Psoas muscle (tissue), 8 donors: ENCODE measurements around the gene KIF27. TPM values are rescaled to one million over a fixed set of nuclear protein-coding genes. Genes with fewer than 3 reads are reported as not detected.
"Not testable (repeated sequence)": the region's sequence is repeated elsewhere in the genome, so short reads cannot be mapped to it uniquely, and the experiment has no call there.

Source experiments
- ATAC-seq, 4 donors: fragments of 200-7000 bp; cut with Tn5 transposase; one replicate each; pipeline ENCODE4 v1.9.1; 2020; ENCODE audit warnings: moderate library complexity in 3 of 4, mild to moderate bottlenecking in 2 of 4
- DNase-seq, 2 donors: peaks; one replicate each; pipeline ENCODE4 v3.0.0-alpha.2; 2020
- H3K27ac ChIP-seq: fragments of 200-600 bp; one replicate; pipeline ENCODE4 v1.8.0; 2022
- H3K27me3 ChIP-seq, 3 donors: fragments of 200-600 bp in 1 of 3; one replicate each; pipeline versions ENCODE4 v1.6.1 to v1.8.0; 2013 to 2022; ENCODE audit warnings: low read length in 2 of 3, mild to moderate bottlenecking in 2 of 3, moderate library complexity in 1 of 3; ENCODE audit not compliant: insufficient read depth in 3 of 3
- H3K36me3 ChIP-seq, 2 donors: fragments of 200-600 bp in 1 of 2; one replicate each; pipeline versions ENCODE4 v1.6.1 to v1.8.0; 2013 to 2022; ENCODE audit warnings: low read depth in 1 of 2, mild to moderate bottlenecking in 1 of 2, moderate library complexity in 1 of 2; ENCODE audit not compliant: insufficient read depth in 1 of 2
- H3K4me1 ChIP-seq: fragments of 200-600 bp; one replicate; pipeline ENCODE4 v1.8.0; 2022
- H3K4me3 ChIP-seq: fragments of 200-600 bp; one replicate; pipeline ENCODE4 v1.8.0; 2022; ENCODE audit warnings: mild to moderate bottlenecking
- H3K9me3 ChIP-seq: fragments of 200-600 bp; one replicate; pipeline ENCODE4 v1.8.0; 2022
- WGBS, 3 donors: extraction: QIAGEN DNeasy Blood & Tissue Kit; methylation state at CpG; one replicate each; pipeline versions ENCODE4 v1.1.6 to v1.1.7; 2013; 5-methylcytosine and 5-hydroxymethylcytosine counted together
- intact Hi-C, 2 donors: fragments of 100-400 bp; cut with DNase I; formaldehyde crosslinking; loops; one replicate each; pipeline versions ENCODE4 v1.11.0 to v1.14.2; 2022
- polyA plus RNA-seq, 3 donors: library from polyadenylated mRNA; stranded (reverse); fragments of 200-250 nt; gene quantifications; one replicate each; pipeline ENCODE4 v1.2.3, GENCODE V29; 2013
- total RNA-seq, 4 donors: library from RNA; stranded (reverse); fragmentation: NEBNext Ultra II Directional in 2 of 4; extraction: Animal tissue kit (Norgen Biotek cat#: 25700) in 2 of 4; gene quantifications; one replicate each; pipeline versions ENCODE4 v1.2.1 to v1.2.4, GENCODE V29; 2021 to 2023
- TF ChIP-seq, protein P1 (sequence below): fragments of 200-600 bp; IDR thresholded peaks from one replicate; pipeline ENCODE4 v1.8.0; 2022; ENCODE audit warnings: antibody characterized with exemption
- donor health status: healthy with polysubstance abuse.
- donor health status: DM: no; HTN: no; CAD: no; lungs with moderate emphysema.
- donor health status: Bipolar disorder and iron deficiency.
- donor health status: healthy.
- donor health status: DM: yes; HTN: yes; CAD: no.
- donor health status: DM: no; HTN: no; CAD: no.
- donor health status: DM: no; HTN: no; CAD: no.
- donor health status: DM: yes; HTN: yes; CAD: no.

Gene KIF27
- total and polyA plus RNA-seq, 7 donors = 0.73 to 3.8 (median 1.8) TPM

DNA sequence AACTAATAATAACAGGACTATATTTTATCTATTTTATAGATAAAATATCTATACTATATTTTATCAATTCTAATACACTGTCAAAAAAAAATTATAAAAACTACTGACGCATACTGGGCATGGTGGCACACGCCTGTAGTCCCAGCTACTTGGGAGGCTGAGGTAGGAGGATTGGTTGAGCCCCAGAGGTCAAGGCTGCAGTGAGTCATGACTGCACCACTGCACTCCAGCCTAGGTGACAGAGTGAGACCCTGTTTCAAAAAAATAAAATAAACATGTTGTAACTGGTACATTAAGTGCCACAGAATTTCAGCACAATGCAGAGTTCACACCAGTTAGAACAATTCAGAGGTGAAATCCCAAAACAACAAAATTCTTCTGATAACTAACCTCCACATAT lies 34.7 kb downstream of the KIF27 start:
- H3K9me3 ChIP-seq, H3K4me1 ChIP-seq, H3K27ac ChIP-seq, H3K4me3 ChIP-seq, intact Hi-C loops, ATAC-seq, H3K27me3 ChIP-seq, DNase-seq: not testable (repeated sequence)
- 98 to 99% (median 98%) methylated on average over 2 of the region's 2 CpGs for WGBS, 3 donors
- H3K36me3 ChIP-seq = peaks cover 0 to 15% of the 10 kb centered on the region in 2 donors

GRCh38 chr9:83885559-83886240 lies 35.5 kb downstream of the KIF27 start:
- WGBS, 3 donors = 73 to 83% (median 80%) methylated on average over 3 of the region's 3 CpGs
- intact Hi-C loops, H3K27ac ChIP-seq, H3K4me3 ChIP-seq, H3K27me3 ChIP-seq, H3K4me1 ChIP-seq, H3K9me3 ChIP-seq: not testable (repeated sequence)
- ATAC-seq (peak in 2 of 4 donors; percentile 64 to 65), DNase-seq (peak; percentile 50 to 51)
- peaks cover 0 to 15% of the 10 kb centered on the region in 2 donors for H3K36me3 ChIP-seq

GRCh38 chr9:83881687-83882408 lies 39.4 kb downstream of the KIF27 start:
- WGBS, 3 donors = 95 to 96% (median 95%) methylated on average over 6 of the region's 6 CpGs
- not testable (repeated sequence) for H3K9me3 ChIP-seq

DNA sequence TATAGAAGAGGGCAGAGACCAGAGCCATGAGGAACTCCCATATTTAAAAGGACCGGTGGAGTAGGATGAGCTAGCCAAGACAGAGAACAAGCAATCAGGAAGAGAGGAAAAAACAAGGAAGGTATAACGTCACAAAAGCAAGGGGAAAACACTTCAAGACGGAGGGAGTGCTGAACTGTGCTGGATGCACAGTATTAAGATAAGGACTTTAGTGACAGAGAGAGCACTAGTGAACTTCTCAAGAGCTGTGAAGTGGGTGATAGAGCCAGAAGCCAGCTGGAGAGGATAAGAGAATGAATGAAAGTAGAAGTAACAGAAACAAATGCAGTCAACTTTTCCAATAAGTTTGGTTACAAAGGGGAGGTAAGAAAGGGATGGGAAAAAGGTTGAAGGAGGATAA lies 45.7 kb downstream of the KIF27 start:
- DNase-seq, ATAC-seq, intact Hi-C loops, H3K4me3 ChIP-seq, H3K27me3 ChIP-seq, H3K27ac ChIP-seq, H3K9me3 ChIP-seq, H3K4me1 ChIP-seq, H3K36me3 ChIP-seq: not testable (repeated sequence)
- 90 to 99% (median 90%) methylated on average over 3 of the region's 3 CpGs for WGBS, 3 donors

More at GRCh38 chr9:83881687-83882408, 39.4 kb downstream of the KIF27 start:
- H3K4me1 ChIP-seq, H3K27me3 ChIP-seq, DNase-seq, intact Hi-C loops, H3K27ac ChIP-seq, H3K4me3 ChIP-seq, ATAC-seq: not testable (repeated sequence)
- peaks cover 0 to 15% of the 10 kb centered on the region in 2 donors for H3K36me3 ChIP-seq

DNA sequence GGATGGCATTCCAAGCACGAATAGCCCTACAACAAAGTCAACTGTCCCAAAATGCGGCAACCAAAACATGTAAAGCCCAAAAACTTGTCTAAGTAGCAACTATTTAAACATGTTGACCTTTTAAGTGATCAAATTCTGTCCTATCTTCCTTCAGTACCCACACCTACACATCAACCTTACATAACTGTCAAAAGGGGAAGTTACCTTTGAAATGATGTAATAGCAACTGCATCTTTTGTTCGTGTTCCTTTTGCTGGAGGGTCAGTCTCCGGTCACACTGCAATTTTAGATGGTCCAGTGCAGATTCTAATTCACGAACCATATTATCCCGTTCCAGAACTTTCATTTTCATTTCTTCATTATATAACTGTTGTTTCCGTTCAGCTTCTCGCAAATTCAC lies 71.3 kb downstream of the KIF27 start:
- intact Hi-C loops, H3K4me3 ChIP-seq, H3K27me3 ChIP-seq, H3K27ac ChIP-seq, H3K9me3 ChIP-seq, DNase-seq, H3K4me1 ChIP-seq, ATAC-seq: not testable (repeated sequence)
- 93 to 97% (median 93%) methylated on average over 8 of the region's 8 CpGs for WGBS, 3 donors
- peaks cover 0 to 11% of the 10 kb centered on the region in 2 donors for H3K36me3 ChIP-seq

DNA sequence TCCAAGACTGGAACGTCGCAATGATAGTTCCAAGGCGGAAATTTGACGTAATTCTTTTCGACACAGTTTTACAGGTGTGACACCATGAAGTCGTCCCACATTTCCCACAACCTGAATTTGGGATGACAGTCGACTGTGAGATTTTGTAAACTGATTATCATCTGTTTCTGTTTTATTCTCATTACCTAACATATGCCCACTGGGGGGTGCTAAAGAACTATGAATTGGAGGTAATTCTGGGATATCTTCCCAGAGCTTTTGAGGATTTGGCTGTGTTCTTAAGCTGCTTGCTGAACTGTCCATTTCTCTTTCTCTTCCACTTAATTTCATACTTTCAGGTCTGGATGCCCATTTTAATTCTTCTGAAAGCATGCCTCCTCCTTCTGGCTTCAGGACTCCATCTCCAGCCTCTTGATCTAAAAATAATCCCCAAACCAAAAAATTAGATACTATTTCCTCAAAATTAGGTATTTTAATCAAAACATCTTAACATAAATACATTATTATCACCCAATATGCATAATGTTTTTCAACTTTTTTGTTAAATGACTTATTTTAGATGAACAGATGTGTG lies 84.1 kb downstream of the KIF27 start:
- ATAC-seq = peak; percentile 47 to 87 (median 66)
- intact Hi-C loops = not testable (repeated sequence)

DNA sequence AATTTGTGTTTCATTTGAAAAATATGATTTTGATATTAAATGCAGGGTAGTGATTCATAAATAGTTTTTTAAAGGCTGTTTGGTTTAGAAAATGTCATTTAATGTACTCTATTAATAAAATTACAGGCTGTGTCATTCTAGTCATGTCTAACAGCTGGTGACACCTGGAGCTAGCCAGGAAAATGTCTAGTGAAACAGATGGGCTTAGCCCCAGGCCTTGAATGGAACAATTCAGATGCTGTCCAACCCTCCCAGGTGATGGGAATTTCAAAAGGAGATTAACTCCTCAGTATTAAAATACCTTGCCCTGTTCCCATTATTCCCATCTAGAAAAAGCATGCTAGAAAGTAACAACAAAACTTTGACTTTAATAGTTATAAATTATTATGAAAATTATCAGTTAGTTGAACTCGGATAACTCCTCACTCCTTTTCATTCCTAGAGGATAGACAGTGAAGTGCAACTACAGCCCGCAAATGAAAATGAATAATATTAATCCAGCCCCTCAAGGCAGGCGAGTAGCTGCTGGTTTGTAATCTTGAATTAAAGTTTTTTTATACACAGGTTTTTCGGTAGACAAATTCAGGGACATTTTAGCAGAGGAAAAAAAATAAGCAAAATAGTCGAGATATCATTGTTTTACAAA lies 90.7 kb downstream of the KIF27 start:
- H3K27me3 ChIP-seq, H3K4me3 ChIP-seq, H3K9me3 ChIP-seq, H3K36me3 ChIP-seq, intact Hi-C loops, H3K4me1 ChIP-seq, H3K27ac ChIP-seq, DNase-seq: not testable (repeated sequence)
- WGBS, 3 donors = 57 to 60% (median 59%) methylated on average over 5 of the region's 5 CpGs
- peak in 2 of 4 donors; percentile 53 to 59 for ATAC-seq

More for the DNA sequence above, 84.1 kb downstream of the KIF27 start:
- not testable (repeated sequence) for H3K27me3 ChIP-seq, H3K36me3 ChIP-seq, DNase-seq, H3K4me3 ChIP-seq, H3K4me1 ChIP-seq, H3K9me3 ChIP-seq, H3K27ac ChIP-seq
- WGBS, 3 donors = 59 to 65% (median 61%) methylated on average over 5 to 7 of the region's 7 CpGs
- TF ChIP-seq, protein P1, sequence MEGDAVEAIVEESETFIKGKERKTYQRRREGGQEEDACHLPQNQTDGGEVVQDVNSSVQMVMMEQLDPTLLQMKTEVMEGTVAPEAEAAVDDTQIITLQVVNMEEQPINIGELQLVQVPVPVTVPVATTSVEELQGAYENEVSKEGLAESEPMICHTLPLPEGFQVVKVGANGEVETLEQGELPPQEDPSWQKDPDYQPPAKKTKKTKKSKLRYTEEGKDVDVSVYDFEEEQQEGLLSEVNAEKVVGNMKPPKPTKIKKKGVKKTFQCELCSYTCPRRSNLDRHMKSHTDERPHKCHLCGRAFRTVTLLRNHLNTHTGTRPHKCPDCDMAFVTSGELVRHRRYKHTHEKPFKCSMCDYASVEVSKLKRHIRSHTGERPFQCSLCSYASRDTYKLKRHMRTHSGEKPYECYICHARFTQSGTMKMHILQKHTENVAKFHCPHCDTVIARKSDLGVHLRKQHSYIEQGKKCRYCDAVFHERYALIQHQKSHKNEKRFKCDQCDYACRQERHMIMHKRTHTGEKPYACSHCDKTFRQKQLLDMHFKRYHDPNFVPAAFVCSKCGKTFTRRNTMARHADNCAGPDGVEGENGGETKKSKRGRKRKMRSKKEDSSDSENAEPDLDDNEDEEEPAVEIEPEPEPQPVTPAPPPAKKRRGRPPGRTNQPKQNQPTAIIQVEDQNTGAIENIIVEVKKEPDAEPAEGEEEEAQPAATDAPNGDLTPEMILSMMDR = peak; percentile 11

DNA sequence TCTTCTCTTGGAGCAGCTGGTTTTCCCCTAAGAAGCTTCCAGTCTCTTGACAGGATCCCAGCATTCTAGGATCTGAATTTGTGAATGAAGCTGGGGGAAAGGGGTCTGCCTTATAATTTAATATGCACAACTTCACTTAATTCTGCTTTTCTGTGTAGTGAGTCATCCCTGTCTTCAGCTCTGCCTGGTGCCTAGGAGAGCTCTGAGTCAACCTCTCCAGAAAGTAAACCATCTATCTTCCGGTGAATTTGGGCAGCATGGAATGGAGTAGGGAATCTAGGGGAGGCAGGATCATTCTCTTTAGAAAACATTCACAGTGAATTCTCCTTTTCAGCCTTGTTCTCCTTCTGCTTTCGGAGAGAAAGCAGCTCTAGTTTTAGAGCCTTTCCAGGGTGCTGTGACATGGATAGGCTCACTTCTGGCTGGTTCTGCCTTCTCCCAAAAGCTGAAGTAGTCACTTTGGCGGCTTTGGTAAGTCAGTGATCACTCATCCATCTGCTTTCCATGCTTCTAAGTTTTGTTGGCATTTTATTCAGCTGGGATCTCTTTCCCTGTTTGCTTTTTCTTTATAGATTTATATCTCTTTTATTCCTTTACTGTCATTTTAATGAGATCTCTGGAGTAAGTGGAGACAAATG lies 96.1 kb downstream of the KIF27 start:
- 86 to 94% (median 90%) methylated on average over 3 of the region's 3 CpGs for WGBS, 3 donors
- not testable (repeated sequence) for ATAC-seq

More for the DNA sequence above, 96.1 kb downstream of the KIF27 start:
- H3K36me3 ChIP-seq, H3K27me3 ChIP-seq, H3K4me3 ChIP-seq, H3K4me1 ChIP-seq, H3K27ac ChIP-seq, DNase-seq, intact Hi-C loops, H3K9me3 ChIP-seq: not testable (repeated sequence)
